Renal cortex interstitium (tissue), 11 donors: ENCODE results near the gene FXR2. TPM values are rescaled to one million over a fixed set of nuclear protein-coding genes. Genes with fewer than 3 reads are reported as not detected.
"Not testable (repeated sequence)": the region's sequence is repeated elsewhere in the genome, so short reads cannot be mapped to it uniquely, and the experiment has no call there.

Source experiments
- DNase-seq, 11 donors: peaks; one replicate each; pipeline ENCODE4 v3.0.0-alpha.2; 2013; ENCODE audit warnings: low read depth in 9 of 11, low spot score in 4 of 11; ENCODE audit errors: extremely low read depth in 1 of 11
- polyA plus RNA-seq, 3 donors: library from polyadenylated mRNA; unstranded; fragments of 120-200 nt; gene quantifications; one replicate each; pipeline ENCODE4 v1.2.1, GENCODE V29; 2013; ENCODE audit not compliant: insufficient read length in 3 of 3

The FXR2 gene
- polyA plus RNA-seq, 3 donors = 49.6 to 51.8 (median 51.3) TPM

GRCh38 chr17:7633093-7633492 lies 18.4 kb upstream of the FXR2 start:
- no peak for DNase-seq

- DNase-seq = no peak
Observed at GRCh38 chr17:7632492-7632894, 17.8 kb upstream of the FXR2 start.

- DNase-seq = no peak
Observed at GRCh38 chr17:7631398-7632380, 17.0 kb upstream of the FXR2 start.

GRCh38 chr17:7629939-7630571 lies 15.4 kb upstream of the FXR2 start, which contains the start of gene SHBG:
Gene SHBG, plus strand, starts transcription at chr17:7630135. Its CDS starts 38 bp downstream, at chr17:7630173.
- DNase-seq = no peak

- DNase-seq = peak; percentile 80 to 95 (median 90)
Observed at GRCh38 chr17:7627250-7628121, 12.8 kb upstream of the FXR2 start, which contains the start of gene SAT2. Gene SAT2, minus strand, starts transcription at chr17:7627821. Its CDS starts 186 bp downstream, at chr17:7627635.

- no peak for DNase-seq
Observed at GRCh38 chr17:7626956-7627249, 12.2 kb upstream of the FXR2 start.

GRCh38 chr17:7626307-7626706 lies 11.6 kb upstream of the FXR2 start:
- no peak for DNase-seq

GRCh38 chr17:7625749-7626148 lies 11.1 kb upstream of the FXR2 start:
- not testable (repeated sequence) for DNase-seq

GRCh38 chr17:7623661-7624060 lies 9.0 kb upstream of the FXR2 start:
- no peak for DNase-seq

- DNase-seq = no peak
Observed at GRCh38 chr17:7620835-7621234, 6.1 kb upstream of the FXR2 start.

- no peak for DNase-seq
Observed at GRCh38 chr17:7618608-7619007, 3.9 kb upstream of the FXR2 start.

- no peak for DNase-seq
Observed at GRCh38 chr17:7615265-7615747, 609 bp upstream of the FXR2 start.

- no peak for DNase-seq
Observed at GRCh38 chr17:7613769-7614424, 800 bp downstream of the FXR2 start.

- no peak for DNase-seq
Observed at GRCh38 chr17:7612294-7612640, 2.4 kb downstream of the FXR2 start.

- no peak for DNase-seq
Observed at GRCh38 chr17:7611635-7612293, 2.9 kb downstream of the FXR2 start.

GRCh38 chr17:7610641-7611040 lies 4.1 kb downstream of the FXR2 start:
- DNase-seq = no peak

GRCh38 chr17:7606280-7606679 lies 8.4 kb downstream of the FXR2 start:
- no peak for DNase-seq

- DNase-seq = not testable (repeated sequence)
Observed at GRCh38 chr17:7597561-7597960, 17.1 kb downstream of the FXR2 start.
